ENCODE data around the gene SPAG9. TPM values are rescaled to one million over a fixed set of nuclear protein-coding genes. Genes with fewer than 3 reads are reported as not detected.

The SPAG9 gene
- total and polyA plus RNA-seq, 8 donors, result 105 to 147 (median 116) TPM

DNA sequence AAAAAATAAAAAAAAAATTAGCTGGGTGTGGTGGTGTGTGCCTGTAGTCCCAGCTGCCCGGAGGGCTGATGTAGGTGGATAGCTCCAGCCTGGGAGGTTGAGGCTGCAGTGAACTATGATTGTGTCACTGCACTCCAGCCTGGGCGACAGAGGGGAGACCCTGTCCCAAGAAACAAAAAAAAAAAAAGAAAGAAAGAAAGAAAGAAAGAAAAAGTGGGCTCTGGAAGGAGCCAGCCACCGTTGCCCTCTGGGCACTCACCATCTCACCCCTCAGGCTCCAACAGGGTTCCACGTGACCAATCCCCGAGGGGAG lies 167.2 kb downstream of the SPAG9 start:
- DNase-seq (no peak), ATAC-seq (no peak)

DNA sequence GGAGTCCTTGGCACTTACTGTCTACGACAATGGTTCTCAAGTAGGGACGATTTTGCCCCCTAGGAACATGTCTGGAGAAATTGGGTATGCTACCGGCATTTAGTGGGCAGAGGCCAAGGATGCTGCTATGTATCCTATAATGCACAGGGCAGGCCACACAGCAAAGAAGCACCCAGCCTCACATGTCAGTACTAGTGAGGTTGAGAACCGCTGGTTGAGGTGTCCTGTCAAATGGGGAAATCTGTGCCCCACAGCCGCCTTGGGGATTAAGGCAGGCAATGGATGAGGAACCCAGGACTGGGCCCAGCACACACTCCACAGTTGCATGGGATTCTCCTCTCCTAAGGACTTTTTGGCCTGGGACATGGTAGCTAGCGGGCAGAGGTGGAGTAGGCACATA lies 167.8 kb downstream of the SPAG9 start:
- peaks cover 22 to 44% of the 10 kb centered on the region in 2 donors for H3K4me1 ChIP-seq
- no peaks in the 10 kb centered on the region for H3K9me3 ChIP-seq
- no peak for DNase-seq
- TF ChIP-seq, protein P1, sequence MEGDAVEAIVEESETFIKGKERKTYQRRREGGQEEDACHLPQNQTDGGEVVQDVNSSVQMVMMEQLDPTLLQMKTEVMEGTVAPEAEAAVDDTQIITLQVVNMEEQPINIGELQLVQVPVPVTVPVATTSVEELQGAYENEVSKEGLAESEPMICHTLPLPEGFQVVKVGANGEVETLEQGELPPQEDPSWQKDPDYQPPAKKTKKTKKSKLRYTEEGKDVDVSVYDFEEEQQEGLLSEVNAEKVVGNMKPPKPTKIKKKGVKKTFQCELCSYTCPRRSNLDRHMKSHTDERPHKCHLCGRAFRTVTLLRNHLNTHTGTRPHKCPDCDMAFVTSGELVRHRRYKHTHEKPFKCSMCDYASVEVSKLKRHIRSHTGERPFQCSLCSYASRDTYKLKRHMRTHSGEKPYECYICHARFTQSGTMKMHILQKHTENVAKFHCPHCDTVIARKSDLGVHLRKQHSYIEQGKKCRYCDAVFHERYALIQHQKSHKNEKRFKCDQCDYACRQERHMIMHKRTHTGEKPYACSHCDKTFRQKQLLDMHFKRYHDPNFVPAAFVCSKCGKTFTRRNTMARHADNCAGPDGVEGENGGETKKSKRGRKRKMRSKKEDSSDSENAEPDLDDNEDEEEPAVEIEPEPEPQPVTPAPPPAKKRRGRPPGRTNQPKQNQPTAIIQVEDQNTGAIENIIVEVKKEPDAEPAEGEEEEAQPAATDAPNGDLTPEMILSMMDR (IDR thresholded peaks at IDR 0.05), result no peak
- no peaks in the 10 kb centered on the region for H3K27me3 ChIP-seq
- intact Hi-C loops (cut with DNase I), result loop anchor here (10.0 kb wide), 3 partner anchors 108 to 408 kb away; partner anchors contain the start of gene SPATA20 (in 1 of the 2)
- H3K36me3 ChIP-seq, result no peaks in the 10 kb centered on the region
- H3K4me3 ChIP-seq, result no peak overlapping the region
- ATAC-seq, result no peak
- no peak overlapping the region for H3K27ac ChIP-seq

More for the DNA sequence above, 167.2 kb downstream of the SPAG9 start:
- Histone ChIP-seq H3K9me3 (no peaks in the 10 kb centered on the region), H3K27ac (no peak overlapping the region), H3K27me3 (no peaks in the 10 kb centered on the region), H3K4me1 (peaks cover 20 to 39% of the 10 kb centered on the region in 2 donors), H3K36me3 (no peaks in the 10 kb centered on the region), H3K4me3 (no peak overlapping the region)
- TF ChIP-seq, protein P1 (IDR thresholded peaks at IDR 0.05), result no peak
- intact Hi-C loops (cut with DNase I), result loop anchor here (10.0 kb wide), 3 partner anchors 109 to 409 kb away; partner anchors contain the start of gene SPATA20 (in 1 of the 2)

DNA sequence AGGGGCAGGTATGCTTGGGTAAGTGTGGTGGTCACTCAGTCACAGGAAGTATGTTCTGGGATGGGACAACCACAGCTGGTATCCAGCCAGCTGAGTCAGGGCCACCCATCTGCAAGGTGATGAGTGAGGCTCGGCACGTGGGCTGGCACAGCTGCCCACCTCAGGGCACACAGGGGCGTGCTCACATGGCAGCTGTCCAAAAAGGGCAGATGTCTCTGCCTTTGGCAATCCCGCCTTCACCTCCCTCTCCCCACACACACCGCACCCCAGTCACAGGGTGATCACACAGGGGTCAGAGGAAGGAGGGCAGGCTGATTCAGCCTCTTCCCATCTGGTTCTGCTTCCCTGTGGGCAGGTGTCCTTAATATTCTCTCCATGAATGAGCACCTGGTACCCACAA lies 168.7 kb downstream of the SPAG9 start:
- Histone ChIP-seq H3K4me3 (no peak overlapping the region), H3K36me3 (no peaks in the 10 kb centered on the region), H3K4me1 (peaks cover 24 to 44% of the 10 kb centered on the region in 2 donors), H3K9me3 (no peaks in the 10 kb centered on the region), H3K27me3 (no peaks in the 10 kb centered on the region), H3K27ac (no peak overlapping the region)
- intact Hi-C loops (cut with DNase I), result loop anchor here (10.0 kb wide), 3 partner anchors 107 to 407 kb away; partner anchors contain the start of gene SPATA20 (in 1 of the 2)
- ATAC-seq (no peak), DNase-seq (no peak)
- TF ChIP-seq, protein P1 (IDR thresholded peaks at IDR 0.05), result no peak

DNA sequence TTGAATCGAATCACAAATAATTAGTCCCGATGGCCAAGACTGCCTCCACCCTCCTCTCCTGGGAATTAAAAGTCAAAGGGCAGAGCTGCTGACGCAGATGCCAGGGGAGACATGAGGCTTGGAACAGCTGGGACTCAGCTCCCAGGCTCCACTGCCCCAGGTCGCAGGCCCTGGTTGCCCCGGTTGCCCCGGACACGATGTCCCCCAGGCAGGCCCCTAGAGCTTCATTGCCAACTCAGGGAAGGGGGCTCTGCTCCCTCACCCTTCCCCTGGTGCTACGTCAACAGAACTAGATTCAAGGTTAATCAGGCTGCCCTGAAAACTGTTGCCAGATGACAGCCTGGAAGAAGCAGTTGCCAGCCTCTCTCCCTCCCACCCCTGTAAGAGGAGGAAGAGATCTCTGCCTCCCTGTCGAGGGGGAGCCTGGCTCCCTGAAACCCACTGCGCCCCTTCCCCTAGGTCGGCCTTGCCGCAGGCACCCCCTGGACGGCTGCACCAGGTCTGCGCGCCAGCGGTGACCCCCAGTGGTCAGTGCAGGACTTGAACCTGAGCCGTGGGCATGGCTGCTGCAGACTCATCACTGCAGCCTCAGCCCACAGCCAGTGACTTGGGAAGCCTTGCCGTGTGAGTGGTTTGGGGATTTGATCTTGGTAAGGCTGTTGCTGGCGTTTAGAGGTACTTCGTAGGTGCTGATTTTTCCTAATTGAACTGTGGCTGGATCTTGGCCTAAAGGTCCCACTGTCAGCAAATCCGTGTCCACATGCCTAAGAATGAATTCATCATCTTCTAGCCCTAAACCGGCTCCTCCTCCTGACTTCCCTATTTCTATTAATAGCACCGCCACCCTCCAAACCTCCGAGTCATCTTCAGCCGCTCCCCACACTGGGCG lies 170.4 kb downstream of the SPAG9 start:
- intact Hi-C loops (cut with DNase I), result loop anchor here (5.0 to 10.0 kb wide), 4 partner anchors 83 to 405 kb away; partner anchors contain the start of genes SPATA20 (in 1 of the 2) and TOB1 (in 1 of the 2)
- Histone ChIP-seq H3K27ac (peak overlapping the region; percentile 82 to 85), H3K27me3 (no peaks in the 10 kb centered on the region), H3K9me3 (no peaks in the 10 kb centered on the region), H3K36me3 (no peaks in the 10 kb centered on the region), H3K4me1 (peaks cover 24 to 45% of the 10 kb centered on the region in 2 donors), H3K4me3 (peak overlapping the region in 1 of 2 donors; percentile 5)
- ATAC-seq, result peak; percentile 86
- TF ChIP-seq, protein P1 (IDR thresholded peaks at IDR 0.05), result peak; percentile 63 to 83
- peak in 3 of 4 donors; percentile 71 to 92 (median 78) for DNase-seq
